Fibroblast of lung (primary cell): ENCODE results near the gene SPOCD1.

ENCODE experiments used
- EZH2 ChIP-seq: IDR thresholded peaks from 2 replicates; pipeline ENCODE4 v1.5.1; 2012; ENCODE audit warnings: low read length, control low read depth, mild to moderate bottlenecking; ENCODE audit errors: missing control alignments
- TF ChIP-seq, protein P1 (sequence below), 2 donors: IDR thresholded peaks in 1 of 2; conservative IDR thresholded peaks in 1 of 2; 1 replicate in 1 of 2; 2 replicates in 1 of 2; pipeline ENCODE4 v1.5.1; 2011 to 2012; ENCODE audit warnings: low read length in 2 of 2, control low read depth in 1 of 2, inconsistent platforms in 1 of 2, low read depth in 1 of 2, mild to moderate bottlenecking in 1 of 2

DNA sequence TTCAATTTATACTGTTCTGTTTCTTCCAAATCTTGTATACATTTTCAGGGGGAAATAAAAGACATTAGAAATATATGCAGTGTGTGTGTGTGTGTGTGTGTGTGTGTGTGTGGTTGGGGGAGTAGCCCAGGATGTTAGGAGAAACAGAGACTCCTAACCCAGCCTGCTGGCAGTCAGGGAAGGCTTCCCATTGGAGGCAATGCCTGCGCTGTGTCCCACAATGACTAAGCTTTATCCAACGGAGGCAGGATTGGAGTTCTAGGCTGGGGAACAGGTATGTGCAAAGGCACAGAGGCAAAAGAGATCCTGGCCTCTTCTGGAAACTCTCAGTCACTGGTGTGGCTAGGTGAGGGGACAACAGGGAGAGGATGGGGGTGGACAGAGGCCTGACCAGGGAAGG lies 35.2 kb downstream of the SPOCD1 start:
- TF ChIP-seq, protein P1, sequence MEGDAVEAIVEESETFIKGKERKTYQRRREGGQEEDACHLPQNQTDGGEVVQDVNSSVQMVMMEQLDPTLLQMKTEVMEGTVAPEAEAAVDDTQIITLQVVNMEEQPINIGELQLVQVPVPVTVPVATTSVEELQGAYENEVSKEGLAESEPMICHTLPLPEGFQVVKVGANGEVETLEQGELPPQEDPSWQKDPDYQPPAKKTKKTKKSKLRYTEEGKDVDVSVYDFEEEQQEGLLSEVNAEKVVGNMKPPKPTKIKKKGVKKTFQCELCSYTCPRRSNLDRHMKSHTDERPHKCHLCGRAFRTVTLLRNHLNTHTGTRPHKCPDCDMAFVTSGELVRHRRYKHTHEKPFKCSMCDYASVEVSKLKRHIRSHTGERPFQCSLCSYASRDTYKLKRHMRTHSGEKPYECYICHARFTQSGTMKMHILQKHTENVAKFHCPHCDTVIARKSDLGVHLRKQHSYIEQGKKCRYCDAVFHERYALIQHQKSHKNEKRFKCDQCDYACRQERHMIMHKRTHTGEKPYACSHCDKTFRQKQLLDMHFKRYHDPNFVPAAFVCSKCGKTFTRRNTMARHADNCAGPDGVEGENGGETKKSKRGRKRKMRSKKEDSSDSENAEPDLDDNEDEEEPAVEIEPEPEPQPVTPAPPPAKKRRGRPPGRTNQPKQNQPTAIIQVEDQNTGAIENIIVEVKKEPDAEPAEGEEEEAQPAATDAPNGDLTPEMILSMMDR (conservative IDR thresholded peaks at IDR 0.05 in 1 of 2, IDR thresholded peaks at IDR 0.05 in 1 of 2; ENCODE audit: low read depth in 1 of 2, low read length in 2 of 2): no peak
- no peak for TF ChIP-seq EZH2
